GM18519 (cell line): ENCODE results near the gene MGST1.
"Not testable (repeated sequence)": the region's sequence is repeated elsewhere in the genome, so short reads cannot be mapped to it uniquely, and the experiment has no call there.

Experiments used
- ATAC-seq: cut with Tn5 transposase; IDR thresholded peaks from one replicate; pipeline ENCODE4 v1.9.1; 2021; ENCODE audit warnings: mild to moderate bottlenecking, moderate library complexity; ENCODE audit not compliant: unreplicated experiment, low FRiP score

MGST1 gene

GRCh38 chr12:16350682-16351081, 3.2 kb downstream of the MGST1 start:
- ATAC-seq, result no peak

DNA sequence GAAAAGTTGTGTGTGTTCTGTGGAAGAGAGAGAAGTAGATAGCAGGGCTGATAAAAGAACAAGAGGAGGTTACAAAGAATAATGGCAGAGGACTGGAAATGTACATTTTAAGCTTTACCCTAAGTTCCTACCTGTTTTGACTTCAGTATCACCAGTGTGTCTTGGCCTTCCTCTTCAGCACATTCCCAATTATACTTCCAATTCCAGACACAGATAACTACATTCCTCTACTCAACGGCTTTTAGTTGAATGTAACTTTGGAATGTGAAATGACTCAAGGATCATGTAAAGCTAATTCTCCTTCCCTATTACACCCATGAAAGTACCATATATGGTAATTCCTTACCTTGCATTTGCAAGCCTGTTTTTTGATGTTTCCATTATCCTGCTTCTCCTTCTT, 5.0 kb downstream of the MGST1 start:
- no peak for ATAC-seq

- no peak for ATAC-seq
Measured at GRCh38 chr12:16358878-16359277, 11.4 kb downstream of the MGST1 start.

GRCh38 chr12:16359512-16360491, 12.4 kb downstream of the MGST1 start:
- no peak for ATAC-seq

GRCh38 chr12:16361142-16361783, 13.8 kb downstream of the MGST1 start:
- ATAC-seq, result no peak

- no peak for ATAC-seq
Measured at GRCh38 chr12:16362550-16362949, 15.1 kb downstream of the MGST1 start.

- no peak for ATAC-seq
Measured at GRCh38 chr12:16369156-16369555, 21.7 kb downstream of the MGST1 start.

DNA sequence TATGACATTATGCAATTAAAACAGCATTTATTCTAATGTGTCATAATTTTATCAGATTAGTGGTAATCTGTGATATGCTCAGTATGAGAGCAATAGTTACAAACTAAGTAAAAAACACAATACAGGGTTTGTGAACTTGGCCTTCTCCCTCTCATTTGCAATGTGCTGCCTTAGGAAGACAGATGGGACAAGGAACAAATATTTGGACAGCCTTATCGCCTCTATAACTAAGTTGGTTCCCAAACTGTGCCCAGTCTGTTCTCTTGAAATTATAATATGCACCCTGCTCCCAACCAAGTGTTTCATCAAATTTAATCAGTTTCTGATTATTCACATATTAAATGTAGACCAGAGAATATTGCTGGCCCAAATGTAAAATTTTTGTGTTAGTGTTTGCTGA, 22.7 kb downstream of the MGST1 start:
- no peak for ATAC-seq

DNA sequence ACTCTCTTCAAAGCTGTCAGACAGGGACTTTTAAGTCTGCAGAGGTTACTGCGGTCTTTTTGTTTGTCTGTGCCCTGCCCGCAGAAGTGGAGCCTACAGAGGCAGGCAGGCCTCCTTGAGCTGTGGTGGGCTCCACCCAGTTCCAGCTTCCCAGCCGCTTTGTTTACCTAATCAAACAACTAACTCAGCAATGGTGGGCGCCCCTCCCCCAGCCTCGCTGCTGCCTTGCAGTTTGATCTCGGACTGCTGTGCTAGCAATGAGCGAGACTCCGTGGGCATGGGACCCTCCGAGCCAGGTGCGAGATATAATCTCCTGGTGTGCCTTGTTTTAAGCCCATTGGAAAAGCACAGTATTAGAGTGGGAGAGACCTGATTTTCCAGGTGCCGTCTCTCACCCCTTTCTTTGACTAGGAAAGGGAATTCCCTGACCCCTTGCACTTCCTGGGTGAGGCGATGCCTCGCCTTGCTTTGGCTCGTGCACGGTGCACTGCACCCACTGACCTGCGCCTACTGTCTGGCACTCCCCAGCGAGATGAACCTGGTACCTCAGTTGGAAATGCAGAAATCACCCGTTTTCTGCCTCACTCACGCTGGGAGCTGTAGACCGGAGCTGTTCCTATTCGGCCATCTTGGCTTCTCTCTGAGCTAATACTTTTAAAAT, 35.3 kb downstream of the MGST1 start:
- ATAC-seq, result not testable (repeated sequence)

GRCh38 chr12:16384732-16385131, 37.3 kb downstream of the MGST1 start:
- no peak for ATAC-seq

- no peak for ATAC-seq
Measured at GRCh38 chr12:16385782-16386646, 38.6 kb downstream of the MGST1 start.

DNA sequence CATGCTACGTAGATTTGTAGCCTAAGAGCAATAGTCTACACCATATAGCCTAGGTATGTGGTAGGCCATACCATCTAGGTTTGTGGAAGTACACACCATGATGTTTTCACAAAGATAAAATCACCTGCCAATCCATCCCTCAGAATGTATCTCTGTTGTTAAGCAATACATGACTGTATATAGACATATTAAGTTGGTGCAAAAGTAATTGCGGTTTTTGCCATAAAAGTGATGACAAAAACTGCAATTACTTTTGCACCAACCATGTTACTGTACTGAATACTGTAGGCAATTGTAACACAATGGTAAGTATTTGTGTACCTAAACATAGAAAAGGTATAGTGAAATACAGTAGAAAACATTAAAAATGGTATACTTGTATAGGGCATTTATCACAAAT, 40.5 kb downstream of the MGST1 start:
- ATAC-seq, result no peak

GRCh38 chr12:16389594-16389993, 42.1 kb downstream of the MGST1 start:
- ATAC-seq, result no peak

DNA sequence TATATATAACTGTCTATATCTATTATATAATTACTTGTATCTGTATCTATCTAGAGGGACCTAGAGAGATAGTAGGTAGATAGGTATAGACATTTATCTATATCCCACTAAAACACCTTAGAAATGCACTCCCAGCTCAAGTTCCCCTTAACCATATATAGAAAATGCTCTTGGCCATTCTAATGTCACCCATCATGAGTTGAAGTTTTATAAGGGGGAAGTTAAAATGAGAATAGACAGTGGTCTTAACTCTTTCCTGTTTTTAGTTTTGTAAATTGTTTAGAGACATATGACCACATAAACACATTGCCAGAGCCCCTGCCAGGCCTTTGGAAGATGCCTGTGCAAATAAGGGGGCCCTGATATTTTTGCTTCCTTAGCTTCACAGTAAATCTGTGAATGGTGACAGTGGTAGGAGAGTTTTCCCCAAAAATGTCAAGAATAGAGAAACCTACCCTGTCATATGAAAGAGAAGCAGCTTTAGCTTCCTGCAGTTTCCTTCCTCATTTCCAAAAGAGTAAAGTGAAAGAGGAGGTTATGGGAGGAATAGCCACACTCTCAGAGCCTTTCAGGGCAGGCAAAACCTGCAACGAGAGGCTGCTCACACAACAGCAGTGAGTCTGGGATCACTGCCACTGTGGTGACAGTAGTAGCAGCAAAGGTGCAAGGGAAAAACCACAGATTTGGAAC, 45.5 kb downstream of the MGST1 start:
- ATAC-seq, result no peak

DNA sequence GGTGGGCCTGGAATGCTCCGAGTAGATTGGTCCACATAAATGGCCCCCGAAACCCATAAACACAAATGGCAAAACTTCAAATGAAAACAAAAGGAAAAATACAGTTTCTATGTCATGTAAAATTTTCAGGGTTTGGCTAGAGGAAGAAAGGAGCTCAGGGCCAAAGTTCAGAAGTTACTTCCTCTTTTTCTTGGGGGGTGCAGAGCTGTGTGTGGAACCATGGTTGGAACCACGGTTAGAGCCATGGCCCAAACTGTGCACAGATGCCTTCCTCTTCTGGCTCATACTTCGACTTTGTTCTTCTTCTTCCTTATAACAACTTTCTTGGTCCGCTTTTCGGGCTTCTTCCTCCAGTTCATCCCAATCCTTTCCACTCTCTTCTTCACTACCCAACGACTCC, 51.7 kb downstream of the MGST1 start:
- ATAC-seq, result no peak

DNA sequence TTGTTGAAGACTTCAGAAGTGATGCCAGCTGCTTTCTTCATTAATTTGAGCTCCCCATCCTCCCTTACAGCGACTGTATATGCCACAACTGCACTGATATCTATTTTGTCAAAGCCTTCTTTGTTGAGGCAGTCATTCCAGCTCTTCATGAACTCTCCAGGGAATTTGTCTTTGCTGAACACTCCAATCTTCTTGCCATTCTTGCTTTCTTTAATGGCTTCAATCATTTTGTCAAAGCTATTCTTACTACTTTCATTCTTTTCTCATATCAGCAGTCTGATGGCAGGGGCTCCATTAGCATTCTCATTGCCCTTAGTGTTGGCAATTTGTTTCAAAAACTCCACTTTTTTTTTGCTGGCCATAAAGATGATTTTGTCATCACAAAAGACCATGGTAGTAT, 54.4 kb downstream of the MGST1 start:
- not testable (repeated sequence) for ATAC-seq

DNA sequence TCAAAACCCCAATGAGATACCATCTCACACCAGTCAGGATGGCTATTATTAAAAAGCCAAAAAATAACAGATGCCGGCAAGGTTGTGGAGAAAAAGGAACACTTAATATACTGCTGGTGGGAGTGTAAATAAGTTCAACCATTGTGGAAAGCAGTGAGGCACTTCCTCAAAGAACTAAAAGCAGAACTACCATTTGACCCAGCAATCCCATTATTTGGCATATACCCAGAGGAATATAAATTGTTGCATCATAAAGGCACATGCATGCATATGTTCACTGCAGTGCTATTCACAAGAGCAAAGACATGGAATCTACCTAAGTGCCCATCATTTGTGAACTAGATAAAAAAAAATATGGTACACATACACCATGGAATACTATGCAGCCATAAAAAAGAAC, 59.9 kb downstream of the MGST1 start:
- ATAC-seq, result no peak
